GM03348 (cell line): Measurements from ENCODE around the gene KRTAP5-9.
"Not testable (repeated sequence)": the region's sequence is repeated elsewhere in the genome, so short reads cannot be mapped to it uniquely, and the experiment has no call there.

Source experiments
- DNase-seq: peaks from one replicate; pipeline ENCODE4 v3.0.0; 2012; ENCODE audit warnings: low spot score

Gene KRTAP5-9

GRCh38 chr11:71585673-71586072, 37.5 kb downstream of the KRTAP5-9 start:
- DNase-seq = not testable (repeated sequence)

- not testable (repeated sequence) for DNase-seq
Measured at GRCh38 chr11:71588314-71588713, 40.1 kb downstream of the KRTAP5-9 start.

- not testable (repeated sequence) for DNase-seq
Measured at GRCh38 chr11:71588822-71589545, 40.8 kb downstream of the KRTAP5-9 start.

GRCh38 chr11:71589546-71589920, 41.3 kb downstream of the KRTAP5-9 start:
- DNase-seq = not testable (repeated sequence)
